ENCODE data around the gene IPCEF1. TPM values are rescaled to one million over a fixed set of nuclear protein-coding genes. Genes with fewer than 3 reads are reported as not detected.

Gene IPCEF1
- total RNA-seq, 1 experiment from 2014 or later: 0.48 TPM

GRCh38 chr6:154157706-154158105 is 198.9 kb downstream of the IPCEF1 start:
- H4K8ac ChIP-seq (replicated peaks; ENCODE audit: insufficient read length, low read depth, low read length): no peak overlapping the region
- no peak overlapping the region for H3K56ac ChIP-seq (ENCODE audit: insufficient read length, low read depth, low read length)
- no peak overlapping the region for H2BK5ac ChIP-seq (ENCODE audit: insufficient read length, low read length)
- peaks cover 4 to 13% (median 13%) of the 10 kb centered on the region in 3 experiments; a peak in 4 of 7 replicates for H3K36me3 Mint-ChIP-seq (ENCODE audit: insufficient read depth in 1 of 3, low read depth in 3 of 3)
- no peaks in the 10 kb centered on the region for H3K23me2 ChIP-seq (ENCODE audit: insufficient read length, low read depth, low read length, poor library complexity, severe bottlenecking)
- peaks cover 10% of the 10 kb centered on the region for H3K9me3 ChIP-seq (ENCODE audit: control insufficient read depth, low read depth, low read length)
- no peaks in the 10 kb centered on the region for H3K27me3 ChIP-seq (ENCODE audit: insufficient read depth, low read length)
- H3K79me1 ChIP-seq (ENCODE audit: insufficient read depth, low read depth, low read length, poor library complexity, severe bottlenecking): no peaks in the 10 kb centered on the region
- H3K27ac Mint-ChIP-seq: no peak overlapping the region
- no peak for DNase-seq
- H3K79me2 ChIP-seq (ENCODE audit: insufficient read depth, low read length): no peaks in the 10 kb centered on the region
- no peak overlapping the region for H3K14ac ChIP-seq (ENCODE audit: insufficient read depth, low read length)
- no peak overlapping the region for H3K4me3 Mint-ChIP-seq
- H4K20me1 ChIP-seq (ENCODE audit: control insufficient read depth, insufficient read depth, insufficient read length): no peaks in the 10 kb centered on the region
- H2AK5ac ChIP-seq (ENCODE audit: insufficient read length, low read length): no peak overlapping the region
- no peak overlapping the region for H3K9ac ChIP-seq (ENCODE audit: extremely low read depth, insufficient read length, low read length)
- peaks cover 7 to 10% of the 10 kb centered on the region in 2 experiments for H3K4me1 Mint-ChIP-seq
- H3T11ph ChIP-seq (ENCODE audit: low read length): no peak overlapping the region
- no peaks in the 10 kb centered on the region for H3K27me3 Mint-ChIP-seq (ENCODE audit: low read depth)
- no peak overlapping the region for H2BK20ac ChIP-seq (ENCODE audit: low read depth, low read length, poor library complexity, severe bottlenecking)
- H3K4ac ChIP-seq (ENCODE audit: low read depth, low read length): no peak overlapping the region
- H2AFZ ChIP-seq (ENCODE audit: low read length): no peak overlapping the region
- H3K18ac ChIP-seq (ENCODE audit: insufficient read length, low read depth, low read length): no peak overlapping the region
- no peak for TF ChIP-seq CTCF (conservative IDR thresholded peaks at IDR 0.05)
- no peak overlapping the region for H3K27ac ChIP-seq (ENCODE audit: insufficient read length, low read depth, low read length)
- no peak overlapping the region for H3K4me2 ChIP-seq (ENCODE audit: insufficient read depth, insufficient read length, low read length)
- no peak overlapping the region for H4K91ac ChIP-seq (ENCODE audit: insufficient read length, low read depth, low read length)
- no peak overlapping the region for H3K23ac ChIP-seq (ENCODE audit: insufficient read length, low read depth, low read length)
- H2BK120ac ChIP-seq (ENCODE audit: low read depth, low read length, poor library complexity, severe bottlenecking): no peak overlapping the region
- peaks cover 11 to 14% of the 10 kb centered on the region in 2 experiments for H3K9me3 Mint-ChIP-seq
- H3K4me1 ChIP-seq (ENCODE audit: insufficient read depth, low read length): no peaks in the 10 kb centered on the region
- H2BK15ac ChIP-seq (ENCODE audit: low read depth, low read length): no peak overlapping the region
- no peak overlapping the region for H4K5ac ChIP-seq (ENCODE audit: insufficient read length, low read depth, low read length)
- no peak overlapping the region for H2BK12ac ChIP-seq (ENCODE audit: insufficient read length, low read depth, low read length)

Data from H9 (cell line).